Body of pancreas (tissue), 4 donors: Measurements from ENCODE around the gene MCF2L2.

ENCODE experiments used
- CTCF ChIP-seq, 7 experiments: fragments of 450-650 bp in 4 of 7; fragments of 200-600 bp in 3 of 7; sonication (generic) in 3 of 7; IDR thresholded peaks; one replicate each; pipeline ENCODE4 v1.5.1; 2016 to 2019; ENCODE audit warnings: antibody characterized with exemption in 7 of 7
- POLR2A ChIP-seq, 3 donors: fragments of 450-650 bp; IDR thresholded peaks; one replicate each; pipeline ENCODE4 v1.6.1; 2016; ENCODE audit warnings: antibody characterized with exemption in 3 of 3, mild to moderate bottlenecking in 2 of 3

GRCh38 chr3:183359036-183359435 lies 69.4 kb downstream of the MCF2L2 start:
- no peak for TF ChIP-seq CTCF (IDR thresholded peaks at IDR 0.05)
- no peak for TF ChIP-seq POLR2A (IDR thresholded peaks at IDR 0.05)
